HG02840 (cell line): ENCODE measurements around the gene ADGRB3.

Source experiments
- ATAC-seq: cut with Tn5 transposase; IDR thresholded peaks from one replicate; pipeline ENCODE4 v1.9.1; 2021; ENCODE audit warnings: mild to moderate bottlenecking, moderate library complexity, moderate number of reproducible peaks; ENCODE audit not compliant: unreplicated experiment, low FRiP score

Gene ADGRB3

DNA sequence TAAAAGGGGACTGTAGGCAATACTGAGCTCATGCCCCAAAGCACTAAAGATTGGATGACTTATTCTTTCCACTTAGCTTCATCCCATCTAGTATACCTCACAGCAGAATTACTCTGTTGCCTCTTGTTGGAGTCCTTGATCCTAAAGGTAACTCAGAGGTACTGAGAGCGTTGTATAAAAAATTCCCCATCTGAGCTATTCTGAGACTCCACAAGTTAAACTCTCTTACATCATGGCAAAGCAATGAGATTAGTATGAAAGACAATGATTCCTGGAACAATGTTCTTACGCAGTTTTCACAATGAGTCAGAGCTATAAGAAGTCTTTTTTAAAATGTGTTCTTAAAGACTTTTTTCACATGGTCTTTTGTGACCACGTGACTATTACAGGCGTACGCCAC lies 370.1 kb downstream of the ADGRB3 start:
- no peak for ATAC-seq

DNA sequence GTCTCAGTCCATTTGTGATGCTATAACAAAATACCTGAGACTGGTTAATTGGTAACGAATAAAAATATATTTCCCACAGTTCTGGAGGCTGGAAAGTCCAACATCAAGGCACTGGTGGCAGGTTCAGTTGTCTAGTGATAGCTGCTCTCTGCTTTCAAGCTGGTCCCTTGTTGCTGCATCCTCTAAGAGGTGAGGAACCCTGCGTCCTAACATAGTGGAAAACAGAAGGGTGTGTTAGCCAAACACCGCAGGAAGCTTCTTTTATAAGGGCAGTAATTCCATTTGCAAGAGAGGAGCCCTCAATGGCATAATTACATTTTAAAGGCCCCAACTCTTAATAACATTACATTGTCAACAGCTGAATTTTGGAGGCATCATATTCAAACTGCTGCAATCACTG lies 372.7 kb downstream of the ADGRB3 start:
- ATAC-seq, result no peak

DNA sequence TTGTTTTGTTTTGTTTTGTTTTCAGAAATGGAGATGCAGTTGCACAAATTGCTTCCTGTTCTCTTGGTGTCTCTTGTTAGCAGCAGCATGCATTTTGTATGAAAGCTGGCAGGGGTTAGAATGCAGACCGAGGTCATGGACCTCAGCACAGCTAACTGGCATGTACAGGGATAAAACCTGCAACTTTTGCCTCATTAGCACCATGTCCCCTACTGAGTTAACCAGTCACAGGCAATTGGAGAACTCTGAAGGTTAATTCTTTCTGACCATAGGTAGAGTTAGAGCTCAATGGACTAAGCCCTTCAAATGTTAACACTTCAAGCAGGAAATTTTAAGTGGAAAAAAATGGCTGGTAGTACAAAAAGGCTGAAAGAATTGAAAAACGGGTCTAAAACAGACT lies 377.1 kb downstream of the ADGRB3 start:
- ATAC-seq, result no peak

DNA sequence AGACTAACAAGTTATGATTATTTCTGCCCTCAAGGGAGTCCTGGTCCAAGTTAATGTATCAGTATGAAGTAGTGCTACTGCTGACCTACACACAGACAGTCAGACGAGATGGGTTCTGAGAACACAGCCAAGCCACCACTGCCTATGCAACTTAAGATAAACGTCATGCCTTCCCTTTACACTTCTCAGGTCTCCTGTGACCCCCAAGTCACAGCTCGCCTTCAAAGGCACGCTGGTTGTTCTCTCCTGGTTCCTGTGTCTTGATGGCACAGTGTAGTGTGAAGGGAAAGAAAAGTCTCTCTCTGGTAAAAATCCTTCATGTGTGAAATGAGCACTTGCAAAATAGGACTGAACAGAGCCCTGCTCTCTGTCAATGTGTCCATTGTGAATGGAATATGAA lies 377.8 kb downstream of the ADGRB3 start:
- ATAC-seq, result no peak

DNA sequence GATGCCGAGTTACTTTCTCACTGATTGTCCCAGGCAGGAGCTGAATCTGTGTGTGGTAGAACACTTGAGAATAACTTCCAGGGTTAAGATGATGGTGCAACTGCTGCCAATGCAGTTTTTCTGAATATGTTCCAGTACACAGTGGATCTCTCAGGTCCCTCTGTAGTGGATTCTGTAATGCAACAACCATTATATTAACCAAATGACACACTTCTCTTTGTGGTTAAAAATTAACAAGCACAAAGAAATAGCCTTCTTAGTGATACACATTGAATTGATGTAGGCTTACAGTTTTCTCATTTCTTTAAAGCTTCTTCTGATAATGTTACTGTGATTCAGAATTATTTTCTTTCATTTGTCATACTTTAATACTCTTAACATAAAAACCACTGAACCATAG lies 383.8 kb downstream of the ADGRB3 start:
- ATAC-seq, result no peak

DNA sequence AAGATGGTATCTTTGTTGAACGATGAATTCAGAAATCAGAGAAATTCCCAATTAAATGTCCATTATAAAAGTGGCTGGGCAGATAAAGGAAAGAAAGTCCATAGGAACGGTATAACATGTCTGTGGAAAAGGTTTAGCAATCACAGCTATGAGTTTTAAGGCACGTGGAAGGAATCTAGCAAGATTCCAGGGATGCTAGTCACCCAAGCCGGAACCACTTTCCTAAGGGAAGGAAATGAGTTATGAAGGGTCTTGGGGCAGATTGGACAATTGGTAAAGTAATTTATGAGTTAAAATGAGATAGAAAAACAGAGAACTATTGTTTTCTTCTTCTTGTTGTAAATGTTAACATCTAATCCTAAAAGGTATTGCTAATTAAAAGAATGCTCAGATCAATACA lies 384.8 kb downstream of the ADGRB3 start:
- no peak for ATAC-seq

DNA sequence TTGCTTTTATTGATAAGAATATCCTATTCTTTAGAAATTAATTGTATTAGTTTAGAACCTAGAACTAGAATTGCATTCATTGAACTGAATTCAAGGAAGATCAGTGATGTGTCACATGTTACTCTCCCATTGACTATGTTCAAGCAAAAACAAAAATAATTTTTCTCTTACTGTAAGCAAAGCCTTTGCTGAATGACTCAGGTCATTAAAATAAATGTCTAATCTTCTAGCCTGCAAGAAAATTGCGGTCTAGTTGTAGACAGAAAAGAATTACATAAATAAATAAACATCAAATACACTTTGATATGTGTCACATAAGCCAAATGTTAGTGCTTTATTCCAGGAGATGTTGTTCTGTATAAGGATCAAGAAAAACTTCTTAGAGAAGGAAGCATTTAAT lies 387.9 kb downstream of the ADGRB3 start:
- ATAC-seq, result no peak

DNA sequence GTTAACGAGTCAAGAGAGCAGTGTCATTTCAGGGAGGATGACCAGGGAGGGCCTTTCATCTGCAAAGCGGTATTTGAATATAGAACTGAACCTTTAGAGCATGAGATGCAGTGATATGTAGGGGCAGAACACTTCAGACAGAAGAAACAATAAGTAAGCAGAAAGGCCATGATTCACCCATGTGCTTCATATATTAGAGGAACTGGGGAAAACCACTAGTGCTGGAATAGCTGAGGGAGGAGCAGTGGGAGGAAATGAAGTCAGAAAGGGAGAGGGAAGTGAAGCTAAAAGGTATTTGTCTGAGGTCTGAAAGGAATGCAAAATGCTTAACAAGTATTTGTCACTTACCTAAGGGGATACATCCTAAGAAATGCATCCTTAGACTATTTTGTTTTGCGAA lies 391.2 kb downstream of the ADGRB3 start:
- ATAC-seq, result no peak

DNA sequence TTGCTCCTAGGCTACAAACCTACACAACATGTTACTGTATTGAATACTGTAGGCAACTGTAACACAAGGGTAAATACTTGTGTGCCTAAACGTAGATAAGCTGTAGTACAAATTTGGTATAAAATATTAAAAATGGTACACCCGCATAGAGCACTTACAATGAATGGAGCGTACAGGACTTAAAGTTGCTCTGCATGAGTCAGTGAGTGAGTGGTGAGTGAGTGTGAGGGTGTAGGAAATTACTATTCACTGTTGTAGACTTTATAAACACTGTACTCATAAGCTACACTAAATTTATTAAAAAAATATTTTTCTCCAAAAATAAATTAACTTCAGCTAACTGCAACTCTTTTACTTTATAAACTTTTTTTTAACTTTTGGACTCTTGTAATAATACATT lies 391.6 kb downstream of the ADGRB3 start:
- ATAC-seq, result no peak

DNA sequence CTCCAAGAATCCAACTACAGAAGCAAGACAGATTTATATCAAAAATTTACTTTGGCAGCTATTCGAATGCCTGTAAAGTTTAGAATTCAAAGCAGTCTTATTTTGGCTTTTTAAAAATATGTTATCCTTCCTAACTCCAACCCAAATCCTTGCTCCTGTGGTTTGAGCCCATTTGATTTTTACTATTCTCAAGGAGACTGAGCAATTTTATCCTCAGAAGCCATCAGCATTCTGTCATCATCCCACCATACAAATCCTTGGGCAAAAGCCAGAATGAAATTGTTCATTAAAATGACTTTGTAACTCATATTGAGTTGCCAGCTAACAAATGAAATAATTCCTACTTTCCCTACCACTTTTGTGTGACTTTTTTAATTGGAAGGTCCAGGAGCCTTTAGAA lies 392.8 kb downstream of the ADGRB3 start:
- no peak for ATAC-seq

DNA sequence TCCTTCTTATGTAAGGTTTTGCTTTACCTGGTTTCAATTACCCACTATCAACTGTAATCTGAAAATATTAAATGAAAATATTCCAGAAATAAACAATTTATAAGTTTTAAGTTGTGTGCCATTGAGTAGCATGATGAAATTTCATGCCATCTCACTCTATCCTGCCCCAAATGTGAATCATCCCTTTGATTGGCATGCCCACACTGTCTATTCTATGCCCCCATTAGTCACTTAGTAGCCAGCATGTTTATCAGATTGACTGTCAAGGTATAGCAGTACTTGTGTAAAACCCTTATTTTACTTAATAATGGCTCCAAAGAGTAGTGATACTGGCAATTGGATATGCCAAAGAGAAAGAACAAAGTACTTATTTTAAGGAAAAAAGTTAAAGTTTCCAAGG lies 403.8 kb downstream of the ADGRB3 start:
- no peak for ATAC-seq

DNA sequence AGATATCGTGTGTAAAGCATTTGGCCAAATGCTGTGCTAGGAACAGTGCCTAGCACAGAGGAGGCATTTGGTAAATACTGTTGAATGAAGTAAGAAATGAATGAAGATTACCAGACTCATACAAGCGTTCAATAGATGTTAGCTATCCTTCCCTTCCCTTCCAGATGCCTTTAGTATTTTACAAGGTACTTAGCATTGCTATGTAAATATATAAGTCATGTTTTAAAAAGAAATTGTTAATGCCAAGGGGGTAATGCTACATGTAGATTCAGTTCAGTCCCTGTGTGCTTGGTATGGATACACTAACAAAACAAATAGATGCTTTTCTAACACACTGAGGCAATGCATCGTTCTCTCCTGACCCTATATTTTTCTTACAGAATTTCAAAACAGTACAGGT lies 407.2 kb downstream of the ADGRB3 start:
- ATAC-seq, result no peak

DNA sequence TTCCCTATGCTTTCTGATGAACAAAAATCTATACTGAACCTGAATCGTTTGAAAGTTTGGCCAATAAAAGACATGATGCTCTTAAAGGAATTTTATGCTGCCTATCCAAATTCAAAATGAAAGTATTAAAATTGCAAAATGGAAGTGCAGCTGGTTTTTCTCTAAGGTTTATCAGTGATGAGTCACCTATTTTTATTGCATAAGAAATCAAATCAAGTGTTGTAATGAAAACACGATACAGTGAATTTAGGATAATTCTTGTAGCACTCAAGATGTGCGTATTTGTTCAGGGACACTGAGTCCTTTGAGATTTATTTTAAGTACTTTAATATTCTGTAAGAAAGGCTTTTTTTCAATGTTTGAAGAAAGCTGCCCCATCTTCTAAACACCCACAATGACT lies 409.5 kb downstream of the ADGRB3 start:
- ATAC-seq, result no peak

DNA sequence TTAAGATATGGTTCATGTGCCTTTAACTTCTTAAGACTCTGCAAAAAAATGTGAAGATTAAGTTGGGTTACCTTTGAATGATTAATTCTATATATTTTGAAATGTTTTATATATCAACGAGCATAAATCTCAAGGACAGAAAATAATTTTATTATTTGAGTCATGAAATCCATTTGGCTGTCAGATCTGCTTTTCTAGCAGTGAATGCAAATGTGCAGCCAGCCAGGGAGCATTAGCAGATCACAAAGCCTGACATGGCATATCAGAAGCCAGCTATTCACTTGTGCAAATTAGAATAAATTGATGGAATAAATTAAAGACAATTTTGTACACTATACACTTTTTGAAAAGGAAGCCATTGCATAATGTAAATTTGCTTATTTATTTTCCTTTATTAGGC lies 424.3 kb downstream of the ADGRB3 start:
- ATAC-seq, result no peak

DNA sequence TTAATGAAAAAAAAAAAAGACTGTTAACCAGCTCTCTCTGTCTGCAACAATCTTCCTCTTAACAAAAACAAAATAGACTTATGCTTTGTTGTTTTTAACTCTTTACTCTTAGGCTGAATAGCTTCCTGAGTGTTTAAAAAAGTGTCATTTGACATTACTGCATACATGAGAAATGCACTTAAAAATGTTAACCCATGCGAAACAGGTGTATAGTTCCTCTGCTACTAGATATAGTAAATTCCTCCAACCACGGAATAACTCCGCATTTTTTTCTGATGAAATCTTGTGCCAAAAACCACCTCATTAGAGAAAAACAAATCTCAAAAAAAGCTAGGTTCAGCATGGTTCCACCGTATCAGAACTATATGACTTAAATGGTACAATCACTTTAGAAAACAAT lies 426.0 kb downstream of the ADGRB3 start:
- ATAC-seq, result no peak

DNA sequence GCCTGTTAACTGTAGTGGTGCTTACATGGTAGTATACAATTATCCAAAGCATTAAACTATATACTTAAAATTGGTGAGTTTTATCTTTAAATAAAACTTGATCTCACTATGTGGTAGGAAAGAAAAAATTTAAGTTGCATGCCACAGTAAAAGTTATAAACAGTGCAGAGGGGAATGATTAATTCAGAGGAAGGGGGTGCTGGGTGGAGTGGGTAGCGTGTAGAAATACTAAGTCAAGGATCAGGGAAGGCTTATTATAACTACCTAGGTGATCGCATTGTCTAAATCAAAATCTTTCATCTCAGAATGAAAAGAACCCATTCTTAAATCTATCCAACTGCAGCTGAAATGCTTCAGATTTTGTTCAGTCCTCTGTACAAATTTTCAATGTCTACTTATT lies 428.3 kb downstream of the ADGRB3 start:
- ATAC-seq, result no peak

DNA sequence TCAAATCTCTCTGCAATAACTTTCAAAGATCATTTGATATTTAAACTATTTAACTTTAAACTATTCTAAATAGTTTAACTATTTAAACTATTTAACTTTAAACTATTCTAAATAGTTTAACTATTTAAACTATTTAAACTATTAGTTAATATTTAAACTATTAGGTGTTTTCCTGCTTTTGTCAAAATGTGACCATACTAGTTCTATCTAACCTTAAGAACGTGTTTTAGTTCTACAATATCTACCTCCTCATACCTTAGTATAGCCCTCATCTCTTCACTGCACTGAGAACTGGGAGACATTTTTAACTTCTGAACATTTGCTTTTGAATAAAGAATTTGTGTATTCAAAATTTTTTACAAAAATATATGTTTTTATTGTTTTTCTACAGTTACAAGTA lies 429.1 kb downstream of the ADGRB3 start:
- ATAC-seq, result no peak

DNA sequence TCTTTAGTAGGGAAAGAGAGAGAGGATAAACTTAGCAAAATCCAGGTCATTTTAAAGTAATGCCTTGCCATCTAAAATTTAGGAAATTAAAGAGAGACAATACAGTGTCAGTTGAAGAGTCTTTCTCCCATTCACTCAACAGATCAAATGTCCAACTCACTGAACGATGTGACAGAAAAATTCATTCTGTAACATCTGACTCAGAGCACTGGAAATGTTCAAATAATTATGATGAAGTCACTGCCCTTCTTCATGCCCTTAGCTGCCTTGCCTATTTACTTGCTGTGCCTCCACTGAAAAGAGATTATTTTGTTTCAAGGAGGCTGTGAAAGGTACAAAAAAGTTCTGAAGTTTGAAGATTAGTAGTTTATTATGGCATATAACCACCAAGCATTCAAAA lies 434.8 kb downstream of the ADGRB3 start:
- ATAC-seq, result no peak

DNA sequence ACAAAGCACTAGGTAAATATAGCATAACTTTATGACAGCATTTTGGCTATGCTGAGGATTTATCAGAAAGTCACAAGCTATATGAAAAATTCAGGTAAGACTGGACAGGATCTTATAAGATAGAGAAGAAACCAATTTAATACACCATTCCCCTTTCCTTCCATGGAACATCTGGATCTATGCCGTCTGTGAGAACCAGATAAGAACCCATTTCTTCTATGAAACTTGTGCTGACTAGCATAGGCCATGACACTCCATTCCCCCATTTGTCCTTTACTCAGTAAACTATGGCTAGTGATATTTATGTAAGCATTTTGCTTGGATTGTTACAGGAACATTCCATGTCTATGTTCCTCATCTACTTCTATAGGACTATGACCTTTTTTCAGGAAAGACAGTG lies 437.7 kb downstream of the ADGRB3 start:
- ATAC-seq, result no peak

DNA sequence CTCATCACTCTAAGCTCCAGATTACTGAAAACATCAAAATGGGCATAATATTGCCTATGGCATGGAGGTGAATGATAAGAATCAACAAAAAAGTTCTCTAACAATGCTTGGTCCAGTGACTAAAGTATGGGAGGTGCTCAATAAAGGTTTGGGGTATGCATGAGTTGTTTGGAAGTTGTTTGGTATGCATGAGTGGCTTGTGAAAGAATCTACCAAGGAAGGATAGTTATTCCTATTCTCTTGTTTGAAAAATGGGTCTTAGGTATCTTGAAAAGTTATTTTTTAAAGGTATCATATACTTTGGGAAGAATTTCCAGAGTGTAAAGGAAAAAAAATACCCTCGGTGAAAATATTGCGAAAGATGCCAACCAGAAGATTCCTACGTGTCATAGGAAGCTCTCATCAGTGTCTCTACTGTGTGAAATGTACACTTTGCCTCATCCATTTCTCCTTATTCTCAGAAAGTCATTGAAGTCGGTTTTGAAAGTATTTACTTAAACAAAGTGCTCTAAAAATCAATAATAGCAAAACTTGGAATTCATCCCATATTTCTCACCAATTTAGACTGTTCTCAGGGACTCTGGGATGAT lies 449.8 kb downstream of the ADGRB3 start:
- ATAC-seq, result no peak

DNA sequence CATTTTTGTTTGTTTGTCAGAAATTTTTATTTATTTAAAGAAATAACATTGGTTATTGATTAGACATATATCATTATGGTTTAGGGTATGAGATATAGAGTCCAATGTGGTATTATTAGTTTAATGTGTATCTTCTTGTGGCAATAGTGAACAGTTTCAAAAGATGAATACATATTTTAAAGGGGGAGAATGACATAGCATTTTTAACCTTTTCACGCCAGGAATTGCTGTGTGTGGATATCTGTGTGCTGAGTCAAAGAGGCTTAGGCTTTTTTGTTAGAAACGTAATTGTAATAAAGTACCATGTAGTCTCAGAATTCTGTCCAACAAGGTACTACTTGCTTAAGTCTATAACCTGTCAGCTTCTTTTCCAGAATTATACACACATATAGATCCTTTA lies 451.6 kb downstream of the ADGRB3 start:
- ATAC-seq, result no peak

DNA sequence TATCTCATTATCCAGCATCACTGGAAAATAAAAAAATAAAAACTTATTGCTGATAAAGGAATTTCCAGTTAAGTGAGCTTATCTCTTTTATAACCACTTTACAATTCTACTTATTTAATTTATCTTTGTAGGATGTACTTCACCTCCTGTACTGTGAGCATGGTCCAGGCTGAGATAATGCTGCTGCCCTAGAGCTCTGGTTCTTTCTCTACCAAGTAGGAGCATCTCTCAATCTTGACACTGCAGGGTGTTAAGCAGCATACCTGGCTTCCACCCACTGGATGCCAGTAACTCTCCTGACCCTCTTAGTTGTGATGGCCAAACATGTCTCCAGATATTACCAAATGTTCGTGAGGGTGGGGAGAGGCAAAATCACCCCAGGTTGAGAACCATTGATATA lies 454.5 kb downstream of the ADGRB3 start:
- no peak for ATAC-seq

DNA sequence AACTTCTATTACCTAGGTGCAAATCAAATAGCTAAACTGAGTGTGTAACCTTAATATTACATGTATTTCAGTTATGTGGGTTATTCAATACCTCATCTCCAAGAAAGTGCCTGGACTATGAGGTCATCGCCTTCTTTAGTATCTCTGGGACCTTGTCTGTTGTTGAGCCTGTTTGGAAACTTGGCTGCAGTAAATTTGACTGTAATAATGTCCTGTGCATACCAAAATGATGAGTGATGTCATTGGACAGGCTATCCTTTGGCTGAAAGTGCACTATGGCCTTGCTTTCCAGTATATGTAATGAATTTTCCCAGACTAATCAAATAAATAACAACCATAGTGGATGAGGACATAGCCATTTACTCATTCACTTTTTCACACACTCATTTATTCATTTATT lies 455.1 kb downstream of the ADGRB3 start:
- ATAC-seq, result no peak
